Activated CD4-positive, alpha-beta T cell treated with anti-CD3 and anti-CD28 coated beads, Interleukin-10, Interleukin-2, amounts not matched to agents 100 ng/mL and 50 ng/mL, durations not matched to agents 16 hours and 8 hours (primary cell): Measurements from ENCODE around the gene KLF3.

ENCODE experiments used
- DNase-seq: peaks from one replicate; pipeline ENCODE4 v3.0.0-alpha.2; 2020

KLF3 gene

GRCh38 chr4:38699112-38699511, 35.1 kb downstream of the KLF3 start:
- no peak for DNase-seq

GRCh38 chr4:38703635-38704034, 39.6 kb downstream of the KLF3 start:
- DNase-seq: no peak

GRCh38 chr4:38704622-38705154, 40.7 kb downstream of the KLF3 start:
- no peak for DNase-seq

- no peak for DNase-seq
Measured at GRCh38 chr4:38706301-38706700, 42.3 kb downstream of the KLF3 start.

- DNase-seq: peak; percentile 78
Measured at GRCh38 chr4:38710053-38710452, 46.1 kb downstream of the KLF3 start.

- no peak for DNase-seq
Measured at GRCh38 chr4:38711066-38711465, 47.1 kb downstream of the KLF3 start.

GRCh38 chr4:38715050-38715449, 51.1 kb downstream of the KLF3 start:
- DNase-seq: no peak

GRCh38 chr4:38716256-38716655, 52.3 kb downstream of the KLF3 start:
- no peak for DNase-seq

- peak; percentile 9 for DNase-seq
Measured at GRCh38 chr4:38717604-38718003, 53.6 kb downstream of the KLF3 start.

GRCh38 chr4:38723114-38723513, 59.1 kb downstream of the KLF3 start:
- DNase-seq: no peak

GRCh38 chr4:38723726-38724474, 59.9 kb downstream of the KLF3 start:
- DNase-seq: no peak

GRCh38 chr4:38724475-38724808, 60.4 kb downstream of the KLF3 start:
- DNase-seq: peak; percentile 66

GRCh38 chr4:38728631-38729141, 64.7 kb downstream of the KLF3 start:
- no peak for DNase-seq

GRCh38 chr4:38730493-38730829, 66.5 kb downstream of the KLF3 start:
- DNase-seq: no peak

GRCh38 chr4:38730830-38731646, 67.0 kb downstream of the KLF3 start:
- peak; percentile 88 for DNase-seq

GRCh38 chr4:38733663-38734062, 69.7 kb downstream of the KLF3 start:
- no peak for DNase-seq

GRCh38 chr4:38734446-38734845, 70.4 kb downstream of the KLF3 start:
- DNase-seq: no peak

- no peak for DNase-seq
Measured at GRCh38 chr4:38734911-38735310, 70.9 kb downstream of the KLF3 start.

GRCh38 chr4:38735870-38736269, 71.9 kb downstream of the KLF3 start:
- no peak for DNase-seq

GRCh38 chr4:38738940-38739803, 75.2 kb downstream of the KLF3 start:
- no peak for DNase-seq

GRCh38 chr4:38740303-38740702, 76.3 kb downstream of the KLF3 start:
- no peak for DNase-seq

- no peak for DNase-seq
Measured at GRCh38 chr4:38743866-38744265, 79.9 kb downstream of the KLF3 start.

- DNase-seq: no peak
Measured at GRCh38 chr4:38745881-38746280, 81.9 kb downstream of the KLF3 start.
